HG02623 (cell line): ENCODE data around the gene BAD.
"Not testable (repeated sequence)": the region's sequence is repeated elsewhere in the genome, so short reads cannot be mapped to it uniquely, and the experiment has no call there.

Source experiments
- ATAC-seq: cut with Tn5 transposase; IDR thresholded peaks from one replicate; pipeline ENCODE4 v1.9.1; 2021; ENCODE audit warnings: moderate library complexity; ENCODE audit not compliant: unreplicated experiment

Gene BAD

GRCh38 chr11:64315667-64316526 lies 31.4 kb upstream of the BAD start:
- ATAC-seq, result not testable (repeated sequence)

GRCh38 chr11:64314805-64315561 lies 30.5 kb upstream of the BAD start:
- ATAC-seq, result no peak

DNA sequence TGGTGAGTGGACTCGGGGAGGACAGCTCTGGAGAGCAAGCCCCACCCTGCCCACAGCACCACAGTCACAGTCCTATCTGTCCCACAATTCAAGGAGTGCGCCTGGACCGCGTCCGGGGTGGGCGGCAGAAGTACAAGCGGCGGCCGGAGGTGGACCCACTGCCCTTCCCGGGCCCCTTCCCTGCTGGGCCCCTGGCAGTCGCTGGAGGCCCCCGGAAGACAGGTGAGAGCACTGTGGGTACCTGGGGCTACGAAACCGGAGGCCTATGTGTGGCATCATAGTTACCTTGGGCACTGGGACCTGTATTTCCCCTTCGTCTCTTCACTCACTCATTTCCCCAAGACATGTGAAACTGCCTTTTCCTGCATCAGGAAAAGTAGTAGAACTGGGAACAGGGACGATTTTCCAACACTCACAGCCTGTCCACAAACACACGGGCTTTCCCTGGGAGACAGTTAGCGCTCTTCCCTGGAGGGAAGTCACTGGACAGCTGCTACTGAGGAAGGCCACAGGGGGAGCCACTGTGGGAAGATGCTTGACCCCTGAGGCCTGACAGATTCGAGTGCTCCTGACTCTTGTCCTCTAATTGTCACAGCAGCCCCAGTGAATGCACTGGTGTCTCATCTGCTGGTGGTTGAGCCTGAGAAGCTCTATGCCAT lies 29.8 kb upstream of the BAD start:
- no peak for ATAC-seq

GRCh38 chr11:64313491-64314145 lies 29.2 kb upstream of the BAD start:
- no peak for ATAC-seq

DNA sequence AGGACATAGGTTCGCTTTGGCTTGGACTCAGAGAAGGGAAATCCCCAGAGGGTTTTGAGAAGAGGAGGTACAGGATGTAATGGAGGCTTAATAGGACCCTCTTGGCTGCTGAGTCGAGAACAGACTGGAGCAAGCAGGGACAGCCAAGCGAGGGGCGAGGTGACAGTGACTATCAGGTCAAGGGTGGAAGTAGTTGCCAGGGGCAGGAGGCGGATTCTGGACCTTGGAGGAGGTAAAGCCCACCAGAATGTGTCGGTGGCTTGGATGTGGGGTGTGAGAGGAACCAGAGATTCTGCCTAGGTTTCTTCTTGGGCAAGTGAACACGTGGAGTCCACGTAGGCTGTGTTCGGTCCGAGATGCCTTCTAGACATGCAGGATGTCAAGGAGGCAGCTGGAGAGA lies 28.5 kb upstream of the BAD start:
- no peak for ATAC-seq

DNA sequence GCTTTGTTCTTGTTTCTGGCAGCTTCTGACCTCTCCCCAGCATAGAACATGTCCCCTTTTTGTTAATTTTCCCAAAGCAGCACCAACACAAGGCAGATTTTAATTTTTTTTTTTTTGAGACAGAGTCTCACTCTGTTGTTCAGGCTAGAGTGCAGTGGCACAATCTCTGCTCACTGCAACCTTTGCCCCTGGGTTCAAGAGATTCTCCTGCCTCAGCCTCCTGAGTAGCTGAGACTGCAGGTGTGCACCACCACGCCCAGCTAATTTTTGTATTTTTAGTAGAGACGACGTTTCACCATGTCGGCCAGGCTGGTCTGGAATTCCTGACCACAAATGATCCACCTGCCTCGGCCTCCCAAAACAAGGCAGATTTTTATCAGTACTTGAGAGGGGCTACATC lies 23.3 kb upstream of the BAD start:
- not testable (repeated sequence) for ATAC-seq

- ATAC-seq, result no peak
Measured at GRCh38 chr11:64306876-64307622, 22.6 kb upstream of the BAD start.

DNA sequence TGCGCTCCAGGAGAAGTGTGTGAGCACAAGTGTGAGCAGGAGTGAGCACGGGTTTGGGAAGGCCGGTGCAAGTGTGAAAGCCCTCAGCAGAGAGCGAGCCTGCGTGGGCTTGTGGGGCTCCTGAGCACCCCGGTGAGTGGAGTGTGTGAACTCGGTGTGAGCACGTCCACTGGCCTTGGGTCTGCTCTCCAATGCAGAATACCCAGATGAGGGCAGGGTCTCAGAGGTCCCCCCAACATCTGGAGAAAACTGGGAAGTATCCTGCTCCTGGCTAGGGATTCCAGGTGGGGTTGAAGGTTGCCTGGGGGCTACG lies 22.1 kb upstream of the BAD start:
- ATAC-seq, result no peak

GRCh38 chr11:64305691-64306562 lies 21.5 kb upstream of the BAD start:
- ATAC-seq, result peak; percentile 15

GRCh38 chr11:64305075-64305690 lies 20.7 kb upstream of the BAD start, which contains the start of gene ESRRA:
Gene ESRRA, plus strand, starts transcription at chr11:64305524. Its CDS starts 1,656 bp downstream, at chr11:64307180.
- peak; percentile 65 for ATAC-seq

DNA sequence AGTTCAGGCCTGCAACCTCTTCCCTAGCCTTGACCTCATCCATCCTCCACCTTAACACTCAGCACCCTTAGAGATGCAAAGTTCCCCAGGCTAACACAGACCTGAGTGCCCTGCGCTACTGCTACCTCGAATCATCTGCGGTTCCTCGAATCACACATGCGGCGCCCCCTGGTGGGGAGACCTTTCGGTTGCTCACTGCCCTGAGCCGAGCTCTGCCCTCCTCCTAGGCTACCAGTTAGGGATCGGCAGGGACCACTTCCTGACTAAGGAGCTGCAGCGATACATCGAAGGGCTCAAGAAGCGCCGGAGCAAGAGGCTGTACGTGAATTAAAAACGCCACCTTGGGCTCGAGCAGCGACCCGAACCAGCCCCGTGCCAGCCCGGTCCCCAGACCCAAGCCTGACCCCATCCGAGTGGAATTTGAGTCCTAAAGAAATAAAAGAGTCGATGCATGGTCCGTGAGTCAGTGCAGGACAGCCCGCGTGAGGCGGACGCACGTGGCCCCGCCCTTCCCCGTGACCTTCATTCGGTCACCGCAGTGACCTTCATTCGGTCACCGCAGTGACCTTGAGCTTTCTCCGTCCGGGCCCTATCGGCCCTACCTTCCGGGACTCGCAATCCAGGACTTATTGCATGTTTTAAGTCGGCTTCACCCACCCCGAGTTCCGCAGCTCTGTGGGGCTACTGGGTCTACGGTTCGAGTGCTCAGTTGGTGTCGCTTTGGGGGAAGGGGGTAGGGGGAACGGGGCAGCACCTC lies 20.0 kb upstream of the BAD start:
- peak; percentile 2 for ATAC-seq

DNA sequence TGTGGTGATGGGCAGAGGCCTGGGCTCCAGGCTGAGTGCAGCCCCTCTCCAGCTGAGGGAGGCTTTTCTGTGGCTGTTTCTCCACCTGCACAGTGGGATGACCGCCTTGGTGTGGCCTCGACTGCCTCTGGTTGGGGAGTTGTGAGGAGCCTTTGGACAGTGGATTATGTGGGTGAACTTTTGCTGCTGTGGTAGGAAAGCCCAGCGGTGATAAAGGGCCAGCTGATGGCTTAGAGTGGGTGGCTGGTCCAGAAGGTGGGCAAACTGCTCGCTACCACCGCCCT lies 19.5 kb upstream of the BAD start:
- no peak for ATAC-seq

GRCh38 chr11:64303109-64304031 lies 18.9 kb upstream of the BAD start:
- no peak for ATAC-seq

DNA sequence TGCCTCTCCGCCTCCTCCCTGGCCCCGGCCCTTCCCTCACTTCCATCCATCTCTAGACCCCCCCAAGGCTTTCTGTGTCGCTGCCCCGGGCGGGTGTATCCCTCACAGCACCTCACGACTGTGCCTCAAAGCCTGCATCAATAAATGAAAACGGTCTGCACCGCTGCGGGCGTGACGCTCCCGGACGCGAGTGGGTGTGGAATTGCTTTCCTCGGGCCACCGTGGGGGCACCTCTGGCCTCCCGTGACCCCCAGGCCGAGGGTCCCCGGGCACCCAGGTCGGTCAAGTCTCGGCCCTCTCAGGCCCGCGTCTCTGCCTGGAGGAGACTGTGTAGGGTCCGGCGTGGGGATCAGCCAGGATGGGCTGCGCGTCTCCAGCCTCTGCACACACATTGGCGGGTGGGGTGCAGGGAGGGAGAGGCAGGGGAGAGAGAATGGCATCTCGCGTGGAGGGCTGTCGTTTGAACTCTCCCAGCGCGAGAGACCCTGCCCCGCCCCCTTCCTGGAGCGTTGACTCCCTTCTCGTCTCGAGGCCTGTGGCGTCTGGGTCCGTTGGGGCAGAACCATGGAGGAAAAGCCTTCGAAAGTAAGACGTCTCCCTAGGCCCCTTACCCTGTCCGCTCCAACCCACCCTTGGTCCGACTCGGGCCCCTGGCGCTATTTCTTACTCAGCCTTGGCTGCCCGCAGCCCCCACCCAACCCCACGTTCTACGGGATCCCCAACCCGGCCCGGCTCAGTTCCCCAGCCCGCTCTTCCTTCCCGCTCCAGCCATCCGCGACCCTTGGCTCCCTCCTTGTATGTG lies 15.6 kb upstream of the BAD start, which contains the start of gene CATSPERZ:
Gene CATSPERZ (plus strand): TSS at position 512 of the 802 bp plus-strand sequence. CDS start 53 bp downstream, at position 565.
- ATAC-seq, result no peak

GRCh38 chr11:64298966-64299846 lies 14.7 kb upstream of the BAD start:
- no peak for ATAC-seq
